ENCODE results near the gene ZBTB45. TPM values are rescaled to one million over a fixed set of nuclear protein-coding genes. Genes with fewer than 3 reads are reported as not detected.
"Not testable (repeated sequence)": the region's sequence is repeated elsewhere in the genome, so short reads cannot be mapped to it uniquely, and the experiment has no call there.

Gene ZBTB45
- total RNA-seq, 1 experiment from 2014 or later, result 19.6 TPM

- Mint-ChIP-seq H3K27ac (ENCODE audit: unreplicated experiment) (peak overlapping the region; percentile 95), H3K4me1 (ENCODE audit: low read depth, unreplicated experiment) (peaks cover 9% of the 10 kb centered on the region), H3K36me3 (ENCODE audit: insufficient read depth, unreplicated experiment) (peaks cover 67% of the 10 kb centered on the region), H3K9me3 (ENCODE audit: low read depth, unreplicated experiment) (no peaks in the 10 kb centered on the region), H3K4me3 (ENCODE audit: low read depth, unreplicated experiment) (peak overlapping the region; percentile 71), H3K27me3 (ENCODE audit: unreplicated experiment) (no peaks in the 10 kb centered on the region)
- no peak for DNase-seq
- CTCF ChIA-PET, result interaction anchor here (1.0 to 1.2 kb wide), 2 partner anchors 39 to 44 kb away, joined by 3 to 7 read pairs; partner anchors contain the start of gene ZBTB45
- TF ChIP-seq CTCF (IDR thresholded peaks at IDR 0.05; ENCODE audit: unreplicated experiment), result no peak
- TSS peak; percentile 49 for BruUV-seq (replicated peaks)
- intact Hi-C loops (cut with micrococcal nuclease; ENCODE audit: unreplicated experiment), result no loop called here
Observed at GRCh38 chr19:58474997-58475713, 44.5 kb downstream of the ZBTB45 start.

- no peaks in the 10 kb centered on the region for H3K27me3 Mint-ChIP-seq (ENCODE audit: unreplicated experiment)
- intact Hi-C loops (cut with micrococcal nuclease; ENCODE audit: unreplicated experiment), result no loop called here
- peaks cover 64% of the 10 kb centered on the region for H3K36me3 Mint-ChIP-seq (ENCODE audit: insufficient read depth, unreplicated experiment)
- no TSS peak for BruUV-seq (replicated peaks)
- H3K27ac Mint-ChIP-seq (ENCODE audit: unreplicated experiment), result peak overlapping the region; percentile 7
- no peaks in the 10 kb centered on the region for H3K9me3 Mint-ChIP-seq (ENCODE audit: low read depth, unreplicated experiment)
- no peak for DNase-seq
- peaks cover 9% of the 10 kb centered on the region for H3K4me1 Mint-ChIP-seq (ENCODE audit: low read depth, unreplicated experiment)
- peak overlapping the region; percentile 71 for H3K4me3 Mint-ChIP-seq (ENCODE audit: low read depth, unreplicated experiment)
- no peak for TF ChIP-seq CTCF (IDR thresholded peaks at IDR 0.05; ENCODE audit: unreplicated experiment)
- CTCF ChIA-PET, result no interaction called here
Observed at GRCh38 chr19:58474291-58474996, 45.2 kb downstream of the ZBTB45 start.

- no peaks in the 10 kb centered on the region for H3K9me3 Mint-ChIP-seq (ENCODE audit: low read depth, unreplicated experiment)
Observed at GRCh38 chr19:58473775-58474174, 45.8 kb downstream of the ZBTB45 start.

GRCh38 chr19:58471736-58472135, 47.9 kb downstream of the ZBTB45 start:
- CTCF ChIA-PET, result no interaction called here
- no peak overlapping the region for H3K27ac Mint-ChIP-seq (ENCODE audit: unreplicated experiment)
- intact Hi-C loops (cut with micrococcal nuclease; ENCODE audit: unreplicated experiment), result no loop called here
- H3K4me3 Mint-ChIP-seq (ENCODE audit: low read depth, unreplicated experiment), result no peak overlapping the region
- TF ChIP-seq CTCF (IDR thresholded peaks at IDR 0.05; ENCODE audit: unreplicated experiment), result no peak
- peaks cover 74% of the 10 kb centered on the region for H3K36me3 Mint-ChIP-seq (ENCODE audit: insufficient read depth, unreplicated experiment)
- peaks cover 17% of the 10 kb centered on the region for H3K4me1 Mint-ChIP-seq (ENCODE audit: low read depth, unreplicated experiment)
- H3K27me3 Mint-ChIP-seq (ENCODE audit: unreplicated experiment), result no peaks in the 10 kb centered on the region
- H3K9me3 Mint-ChIP-seq (ENCODE audit: low read depth, unreplicated experiment), result no peaks in the 10 kb centered on the region
- DNase-seq, result no peak
- no TSS peak for BruUV-seq (replicated peaks)

More at GRCh38 chr19:58473775-58474174, 45.8 kb downstream of the ZBTB45 start:
- Mint-ChIP-seq H3K4me3 (ENCODE audit: low read depth, unreplicated experiment) (no peak overlapping the region), H3K27ac (ENCODE audit: unreplicated experiment) (peak overlapping the region; percentile 7), H3K4me1 (ENCODE audit: low read depth, unreplicated experiment) (peaks cover 9% of the 10 kb centered on the region), H3K36me3 (ENCODE audit: insufficient read depth, unreplicated experiment) (peaks cover 64% of the 10 kb centered on the region), H3K27me3 (ENCODE audit: unreplicated experiment) (no peaks in the 10 kb centered on the region)
- BruUV-seq (replicated peaks), result no TSS peak
- no peak for TF ChIP-seq CTCF (IDR thresholded peaks at IDR 0.05; ENCODE audit: unreplicated experiment)
- intact Hi-C loops (cut with micrococcal nuclease; ENCODE audit: unreplicated experiment), result no loop called here
- no peak for DNase-seq
- CTCF ChIA-PET, result no interaction called here

- H3K36me3 Mint-ChIP-seq (ENCODE audit: insufficient read depth, unreplicated experiment), result peaks cover 74% of the 10 kb centered on the region
- intact Hi-C loops (cut with micrococcal nuclease; ENCODE audit: unreplicated experiment); H3K27me3 Mint-ChIP-seq (ENCODE audit: unreplicated experiment); CTCF ChIA-PET; H3K9me3 Mint-ChIP-seq (ENCODE audit: low read depth, unreplicated experiment); DNase-seq; H3K4me3 Mint-ChIP-seq (ENCODE audit: low read depth, unreplicated experiment); BruUV-seq (replicated peaks); H3K27ac Mint-ChIP-seq (ENCODE audit: unreplicated experiment): not testable (repeated sequence)
- H3K4me1 Mint-ChIP-seq (ENCODE audit: low read depth, unreplicated experiment), result peaks cover 14% of the 10 kb centered on the region
Observed at GRCh38 chr19:58470837-58471543, 48.6 kb downstream of the ZBTB45 start.
